Neural cell (in vitro differentiated cells): ENCODE results near the gene SPTB.

Source experiments
- CTCF ChIP-seq: fragments of 450-650 bp; IDR thresholded peaks from 2 replicates; pipeline ENCODE4 v1.5.1; 2014; ENCODE audit warnings: antibody characterized with exemption, mild to moderate bottlenecking, moderate library complexity; ENCODE audit not compliant: poor library complexity, severe bottlenecking
- EZH2 ChIP-seq: fragments of 200-600, 300-800 bp; shearing (Covaris generic), sonication (generic); IDR thresholded peaks from 2 replicates; pipeline ENCODE4 v1.6.1; 2014; ENCODE audit warnings: antibody characterized with exemption, low read length, borderline replicate concordance, mild to moderate bottlenecking; ENCODE audit not compliant: insufficient read depth, poor library complexity, severe bottlenecking

GRCh38 chr14:64758025-64758521, 121.6 kb downstream of the SPTB start:
- TF ChIP-seq EZH2 (no peak), CTCF (no peak)
